GM21526 (cell line): ENCODE data around the gene CFAP410.
"Not testable (repeated sequence)": the region's sequence is repeated elsewhere in the genome, so short reads cannot be mapped to it uniquely, and the experiment has no call there.

Source experiments
- ATAC-seq: cut with Tn5 transposase; IDR thresholded peaks from one replicate; pipeline ENCODE4 v1.9.1; 2021; ENCODE audit warnings: moderate library complexity; ENCODE audit not compliant: unreplicated experiment, low FRiP score

Gene CFAP410

DNA sequence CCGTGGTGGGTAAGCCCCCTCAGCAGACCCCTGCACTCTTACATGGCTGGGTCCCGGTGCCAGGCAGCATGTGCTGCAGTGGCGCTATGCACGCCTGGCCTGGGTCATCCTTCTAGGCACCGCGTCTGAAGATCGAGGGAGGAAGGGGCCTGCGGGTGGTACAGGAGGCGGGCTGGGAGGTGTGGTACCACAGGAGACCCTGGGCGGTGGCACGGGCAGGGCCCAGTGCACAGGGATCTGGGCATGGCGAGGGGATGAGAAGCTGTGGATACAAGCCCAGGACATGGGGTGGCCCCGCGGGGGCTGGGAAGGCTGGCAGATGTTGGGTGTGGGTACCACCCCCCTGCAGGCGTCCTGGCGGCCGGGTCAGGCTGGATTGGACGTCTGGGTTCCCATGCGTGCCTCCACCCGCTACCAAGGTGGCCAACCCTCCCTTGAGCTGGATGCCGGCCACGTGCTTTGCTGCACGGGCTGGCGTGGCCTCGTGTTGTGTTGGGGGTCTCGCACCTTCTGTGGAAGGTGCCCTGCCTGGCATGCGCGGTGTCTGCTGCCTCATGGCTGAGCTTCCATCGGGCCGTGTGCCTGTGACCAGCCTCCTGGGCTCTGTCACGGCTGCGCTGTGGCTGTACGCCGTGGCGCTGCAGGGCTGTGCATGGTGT is 19.7 kb downstream of the CFAP410 start:
- no peak for ATAC-seq

DNA sequence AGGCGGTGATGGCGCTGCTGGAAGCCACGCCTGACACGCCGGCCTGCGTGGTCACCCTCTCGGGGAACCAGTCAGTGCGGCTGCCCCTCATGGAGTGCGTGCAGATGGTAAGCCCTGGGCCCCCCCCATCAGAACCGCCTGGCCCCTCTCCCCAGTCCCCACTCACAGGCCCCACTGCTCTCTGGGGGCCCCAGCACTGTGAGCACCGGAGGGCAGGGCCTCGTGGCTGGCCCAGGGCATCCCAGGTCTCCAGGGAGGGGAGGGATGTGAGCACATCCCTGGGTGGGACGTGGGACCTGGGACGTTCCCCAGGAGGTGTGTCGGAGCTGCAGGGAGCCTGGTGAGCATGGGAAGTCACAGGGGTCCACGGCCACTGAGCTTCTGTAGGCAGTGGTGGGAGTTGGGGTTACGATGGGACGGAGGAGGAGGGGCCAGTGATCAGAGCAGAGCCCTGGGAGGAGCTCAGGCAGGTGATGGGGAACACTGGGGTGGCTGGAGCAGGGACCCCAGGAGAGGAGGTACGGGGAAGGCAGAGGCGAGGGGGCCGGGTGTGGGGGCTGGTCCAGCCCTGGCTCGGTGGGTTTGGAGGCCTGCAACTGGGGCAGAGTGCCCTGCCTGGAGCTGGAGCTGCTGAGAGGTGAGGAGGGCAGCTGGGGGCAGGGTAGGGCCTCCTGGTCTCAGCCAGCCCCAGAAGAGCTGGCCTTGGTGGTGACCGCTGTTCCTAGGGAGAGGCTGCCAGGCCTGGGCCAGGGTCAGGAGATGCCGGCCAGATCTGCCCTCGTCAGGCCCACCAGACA is 20.5 kb downstream of the CFAP410 start:
- no peak for ATAC-seq

DNA sequence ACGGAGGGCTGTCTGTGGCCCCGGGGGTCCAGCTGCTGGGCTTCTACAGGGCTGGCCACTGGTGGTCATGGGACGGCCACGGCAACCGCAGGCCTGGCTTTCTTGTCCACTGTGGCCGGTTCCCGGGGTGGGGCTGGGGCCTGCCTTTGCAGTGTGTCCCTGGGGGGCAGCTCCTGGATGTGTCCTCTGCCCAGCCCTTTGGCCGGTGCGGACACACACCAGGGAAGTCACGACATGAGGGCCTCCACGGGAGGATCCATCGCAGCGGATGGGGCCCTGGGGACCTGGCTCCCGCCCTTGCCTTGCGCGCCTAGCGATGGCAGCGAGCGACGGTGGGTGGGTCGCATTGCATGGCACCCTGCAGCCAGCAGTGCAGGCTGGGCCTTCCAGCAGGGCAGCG is 21.3 kb downstream of the CFAP410 start:
- ATAC-seq = no peak

DNA sequence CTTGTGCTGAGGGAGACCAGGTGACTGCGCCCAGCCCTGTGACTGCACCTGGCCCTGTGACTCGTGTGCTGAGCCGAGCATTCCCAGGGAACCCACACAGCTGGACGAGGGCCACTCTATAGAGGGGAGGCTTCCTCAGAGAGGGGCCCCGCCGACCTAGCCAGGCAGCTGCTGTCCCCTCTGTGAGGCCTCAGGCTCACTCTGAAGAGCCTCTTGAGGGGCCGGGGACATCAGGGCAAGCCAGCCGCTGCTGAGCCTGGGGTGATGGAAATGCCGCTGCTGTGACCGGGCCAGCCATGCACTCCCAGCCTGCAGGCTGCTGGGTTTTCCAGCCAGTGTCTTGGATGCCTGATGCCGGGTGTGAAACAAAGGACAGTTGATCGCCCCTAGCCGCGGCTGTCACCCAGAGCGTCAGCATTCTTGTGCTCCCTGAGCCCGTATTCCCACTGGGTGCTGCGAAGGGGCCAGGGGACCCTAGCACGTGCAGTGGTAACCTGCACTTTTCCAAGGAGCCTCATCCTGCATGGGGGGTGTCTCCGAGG is 21.9 kb downstream of the CFAP410 start:
- ATAC-seq = no peak

DNA sequence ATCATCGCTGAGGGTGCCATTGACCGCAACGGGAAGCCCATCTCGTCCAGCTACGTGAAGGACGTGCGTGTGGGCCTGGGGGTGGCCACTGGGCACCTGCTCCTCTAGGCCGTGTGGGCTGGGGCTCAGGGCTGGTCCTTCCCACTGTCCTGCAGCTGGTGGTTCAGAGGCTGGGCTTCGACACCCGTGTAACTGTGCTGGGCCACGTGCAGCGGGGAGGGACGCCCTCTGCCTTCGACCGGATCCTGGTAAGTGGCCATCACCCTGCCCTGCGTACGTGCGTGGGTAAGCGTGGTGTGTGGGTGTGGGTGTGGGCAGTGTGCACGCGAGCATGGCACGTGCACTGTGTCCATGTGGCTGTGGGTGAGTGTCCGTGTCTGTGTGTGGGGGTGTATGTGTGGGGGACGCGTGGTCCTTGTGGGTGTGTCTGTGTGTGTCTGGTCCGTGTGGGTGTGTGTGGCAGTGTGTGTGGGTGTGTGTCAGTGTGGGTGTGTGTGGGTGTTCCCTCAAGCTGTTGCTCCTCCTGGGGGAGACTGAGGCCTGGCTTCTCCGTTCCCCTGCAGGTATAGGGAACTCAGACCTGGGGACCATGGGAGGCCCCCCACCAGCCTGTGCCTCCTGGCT is 22.8 kb downstream of the CFAP410 start:
- ATAC-seq = no peak

DNA sequence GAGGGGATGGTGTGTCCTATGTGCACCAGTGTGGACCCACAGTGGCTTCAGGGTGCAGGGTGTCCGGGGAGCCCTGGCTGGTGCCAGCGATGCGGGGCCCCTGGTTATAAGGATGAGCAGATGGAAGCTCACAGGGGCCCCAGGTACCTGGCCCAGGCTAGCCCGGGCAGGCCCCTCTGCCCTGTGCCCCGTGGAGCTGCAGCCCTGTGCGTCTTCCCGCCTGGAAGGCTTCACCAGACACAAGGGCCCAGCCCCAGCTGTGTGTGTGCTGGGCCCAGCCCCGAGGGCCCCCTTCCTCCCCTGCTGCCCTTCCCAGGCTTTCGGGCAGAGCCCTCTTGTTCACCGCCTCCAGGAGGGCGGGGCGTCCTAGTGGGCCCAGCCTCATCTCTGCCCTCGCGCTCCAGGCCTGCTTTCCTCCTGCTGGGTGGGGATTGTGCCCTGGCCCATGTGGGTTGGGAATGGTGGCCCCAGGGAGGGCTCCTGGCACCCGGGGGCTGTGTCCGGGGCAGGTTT is 23.4 kb downstream of the CFAP410 start:
- no peak for ATAC-seq

DNA sequence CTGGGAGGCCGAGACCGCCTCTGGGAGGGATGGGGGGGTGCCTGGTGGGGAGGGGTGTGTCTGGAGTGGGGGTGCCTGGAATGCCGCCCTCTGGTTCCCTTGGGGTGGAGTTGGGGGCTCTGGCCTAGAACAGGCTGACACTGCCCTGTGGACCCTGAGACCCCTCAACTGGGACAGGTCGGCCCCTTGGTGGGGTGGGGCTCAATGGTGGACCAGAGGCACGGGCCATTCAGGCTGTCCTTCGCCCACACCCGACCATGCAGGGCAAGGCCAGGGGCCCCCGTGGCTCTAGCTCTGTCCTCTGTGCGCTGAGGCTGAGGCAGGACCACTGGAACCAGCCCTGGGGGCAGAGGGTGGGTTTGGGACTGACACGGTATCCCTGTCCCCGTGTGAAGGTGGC is 24.6 kb downstream of the CFAP410 start:
- ATAC-seq = no peak

DNA sequence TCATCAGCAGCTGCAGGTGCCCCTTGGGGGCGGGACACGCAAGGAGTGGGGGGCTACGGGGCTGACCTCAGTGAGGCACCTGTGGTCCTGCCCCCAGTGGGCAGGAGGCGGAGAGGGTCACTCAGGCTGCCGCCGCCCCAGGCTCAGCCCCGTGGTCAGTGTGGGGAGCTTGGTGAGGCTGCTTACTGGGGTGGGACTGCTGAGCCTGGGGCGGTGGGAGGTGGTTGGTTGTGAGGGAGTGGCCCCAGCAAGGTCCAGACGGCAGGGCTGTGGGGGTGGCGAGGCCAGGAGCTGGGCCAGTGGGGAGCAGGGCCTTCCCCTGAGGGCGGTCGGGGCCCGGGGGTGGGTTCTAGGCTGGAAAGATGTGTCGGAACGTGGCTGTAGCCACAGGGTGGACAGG is 25.1 kb downstream of the CFAP410 start:
- ATAC-seq = no peak

DNA sequence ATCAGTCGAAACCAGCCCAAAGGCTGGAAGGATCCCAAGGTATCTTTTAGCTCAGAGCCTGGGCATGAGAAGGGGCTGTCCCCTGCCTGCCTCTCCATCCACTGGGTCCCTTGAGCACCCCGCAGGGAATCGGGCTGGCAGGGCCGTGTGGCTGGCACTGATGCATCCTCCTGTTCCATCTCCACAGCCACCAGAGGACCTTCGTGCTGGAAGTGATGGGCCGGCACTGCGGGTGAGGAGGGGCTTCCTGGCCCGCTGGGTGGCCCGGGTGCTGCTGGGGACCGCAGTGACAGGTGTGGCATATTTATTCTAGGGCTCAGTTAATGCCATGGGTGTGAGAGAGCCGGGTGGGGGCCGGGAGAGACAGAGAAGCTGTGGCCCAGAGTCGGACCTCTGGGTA is 25.7 kb downstream of the CFAP410 start:
- ATAC-seq = no peak

DNA sequence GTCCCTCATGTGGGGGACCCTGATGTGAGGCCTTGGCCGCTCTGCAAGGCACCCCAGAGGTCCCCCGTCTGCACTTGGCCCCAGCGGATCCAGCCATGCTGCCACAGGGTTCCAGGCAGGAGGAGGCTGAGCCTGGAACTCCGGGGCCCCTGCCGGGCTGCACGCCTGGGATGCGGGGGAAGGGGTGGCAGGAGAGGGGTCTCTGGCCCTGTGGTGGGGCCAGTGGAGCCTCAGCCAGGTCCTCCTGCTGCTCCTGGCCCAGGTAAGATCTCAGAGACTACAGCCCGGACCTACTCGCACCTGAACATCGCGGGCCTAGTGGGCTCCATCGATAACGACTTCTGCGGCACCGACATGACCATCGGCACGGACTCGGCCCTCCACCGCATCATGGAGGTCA is 26.5 kb downstream of the CFAP410 start:
- ATAC-seq = no peak

DNA sequence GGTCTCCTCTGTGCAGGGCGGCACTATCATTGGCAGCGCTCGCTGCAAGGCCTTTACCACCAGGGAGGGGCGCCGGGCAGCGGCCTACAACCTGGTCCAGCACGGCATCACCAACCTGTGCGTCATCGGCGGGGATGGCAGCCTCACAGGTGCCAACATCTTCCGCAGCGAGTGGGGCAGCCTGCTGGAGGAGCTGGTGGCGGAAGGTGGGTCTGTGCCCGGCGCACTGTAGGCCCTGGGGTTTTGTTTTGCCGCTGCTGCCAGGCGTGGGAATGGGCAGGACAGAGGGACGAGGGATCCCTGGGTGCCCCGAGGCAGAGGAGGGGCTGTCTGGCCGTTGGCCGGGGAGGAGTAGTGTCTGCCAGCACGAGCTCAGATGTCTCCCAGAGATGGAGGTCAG is 27.1 kb downstream of the CFAP410 start:
- no peak for ATAC-seq

DNA sequence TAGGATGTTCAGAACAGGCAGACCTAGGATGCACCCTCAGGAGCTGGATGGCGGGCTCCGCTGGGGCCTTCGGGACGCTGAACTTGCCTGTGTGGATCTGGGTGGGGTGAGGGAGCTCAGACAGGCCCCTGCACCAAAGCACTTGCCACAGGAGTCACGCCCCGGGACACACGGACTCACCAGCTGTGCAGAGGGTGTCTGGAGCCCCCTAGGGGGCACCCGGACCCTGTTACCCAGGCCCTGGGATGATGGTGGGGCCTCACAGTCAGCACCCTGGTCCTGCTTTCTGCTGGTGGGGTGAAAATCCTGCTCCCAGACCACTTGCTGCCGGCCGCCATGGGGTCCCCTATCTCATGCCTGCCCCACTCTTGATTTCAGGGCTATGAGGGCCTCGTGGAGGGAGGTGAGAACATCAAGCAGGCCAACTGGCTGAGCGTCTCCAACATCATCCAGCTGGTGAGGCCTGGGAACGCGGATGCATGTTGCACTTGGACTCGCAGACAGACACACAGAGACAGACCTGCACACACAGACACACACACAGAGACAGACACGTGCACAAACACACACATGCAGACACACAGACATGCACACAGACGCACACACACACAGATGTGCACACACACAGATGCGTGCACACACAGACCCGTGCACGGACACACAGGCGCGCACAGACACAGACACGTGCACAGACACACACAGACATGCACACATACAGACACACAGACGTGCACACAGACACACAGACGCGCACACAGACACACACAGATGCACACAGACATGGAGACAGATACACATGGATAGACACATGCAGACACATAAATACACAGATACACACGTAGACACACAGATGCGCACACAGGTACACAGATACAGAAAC is 28.3 kb downstream of the CFAP410 start:
- no peak for ATAC-seq

DNA sequence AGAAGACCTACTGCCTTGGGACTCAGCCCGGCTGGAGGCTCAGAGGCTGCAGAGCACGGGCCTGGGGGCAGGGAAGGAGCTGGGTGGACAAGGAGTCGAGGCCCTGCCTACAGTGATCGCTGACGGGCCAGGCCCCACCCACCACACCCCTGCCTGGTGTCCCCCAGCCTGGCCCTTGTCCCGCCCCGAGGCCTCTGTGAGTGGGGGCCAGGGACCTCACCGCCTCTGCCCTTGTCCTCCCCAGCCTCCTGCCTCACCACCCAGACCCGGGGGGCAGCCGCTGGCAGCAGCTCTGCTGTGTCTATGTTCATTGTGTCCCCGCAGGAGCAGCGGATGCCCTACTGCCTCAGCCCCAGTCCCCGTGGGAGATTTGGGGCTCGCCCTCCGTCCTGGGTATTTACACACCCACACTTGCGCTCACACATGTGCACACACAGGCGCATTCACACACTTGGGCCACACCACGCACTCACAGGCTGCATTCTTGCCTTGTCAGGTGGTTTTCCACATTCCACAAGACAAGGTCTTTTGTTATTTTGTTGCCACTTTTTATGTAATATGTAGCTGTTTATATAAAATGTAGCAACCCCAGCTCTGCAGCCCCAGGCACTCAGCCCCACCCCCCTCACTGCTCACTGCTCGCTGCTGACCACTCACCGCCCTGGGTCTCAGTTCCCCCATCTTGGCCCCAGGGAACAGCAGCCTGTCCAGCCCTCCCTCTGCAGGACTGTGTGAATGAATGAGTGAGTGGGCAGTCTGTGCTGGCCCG is 32.1 kb downstream of the CFAP410 start:
- no peak for ATAC-seq

DNA sequence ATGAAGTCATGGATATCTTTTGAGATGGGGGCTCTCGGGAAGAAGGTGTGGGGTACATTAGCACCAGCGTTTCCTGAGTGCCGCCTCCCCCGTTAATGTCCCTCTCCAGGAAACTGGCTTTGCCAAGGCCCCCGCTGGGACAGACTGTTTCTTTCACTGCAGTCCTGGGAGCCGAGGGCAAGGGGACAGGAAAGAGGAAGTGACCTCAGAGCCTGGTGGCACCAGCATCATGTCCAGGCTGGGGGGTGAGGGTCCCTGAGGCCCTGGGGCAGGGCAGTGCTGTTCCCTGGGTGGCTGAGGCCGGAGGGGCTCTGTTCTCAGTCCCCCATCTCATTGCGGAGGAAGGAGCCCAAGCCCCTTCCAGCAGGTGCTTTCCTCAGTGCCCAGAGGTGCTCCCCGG is 33.5 kb downstream of the CFAP410 start:
- ATAC-seq = no peak

DNA sequence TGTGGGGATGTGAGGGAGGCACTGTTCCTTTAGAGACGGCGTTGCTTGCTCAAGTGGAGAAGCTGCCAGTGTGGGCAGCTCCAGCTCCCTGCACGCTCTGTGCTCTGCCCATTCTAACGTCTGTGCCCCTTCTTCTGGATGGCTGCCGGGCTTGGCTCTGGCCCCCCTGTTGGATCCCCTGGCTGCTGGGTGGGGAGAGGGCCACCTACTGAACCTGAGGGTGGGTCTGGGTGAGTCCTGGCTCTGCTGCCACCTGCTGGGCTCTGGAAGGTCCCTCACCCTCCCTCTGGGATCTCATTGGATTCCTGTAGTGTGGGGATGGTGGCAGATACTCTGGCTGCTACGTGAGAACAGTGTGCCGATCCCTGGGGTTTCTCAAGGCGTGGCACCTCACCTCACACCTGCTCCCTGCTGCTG is 34.3 kb downstream of the CFAP410 start:
- ATAC-seq = no peak

DNA sequence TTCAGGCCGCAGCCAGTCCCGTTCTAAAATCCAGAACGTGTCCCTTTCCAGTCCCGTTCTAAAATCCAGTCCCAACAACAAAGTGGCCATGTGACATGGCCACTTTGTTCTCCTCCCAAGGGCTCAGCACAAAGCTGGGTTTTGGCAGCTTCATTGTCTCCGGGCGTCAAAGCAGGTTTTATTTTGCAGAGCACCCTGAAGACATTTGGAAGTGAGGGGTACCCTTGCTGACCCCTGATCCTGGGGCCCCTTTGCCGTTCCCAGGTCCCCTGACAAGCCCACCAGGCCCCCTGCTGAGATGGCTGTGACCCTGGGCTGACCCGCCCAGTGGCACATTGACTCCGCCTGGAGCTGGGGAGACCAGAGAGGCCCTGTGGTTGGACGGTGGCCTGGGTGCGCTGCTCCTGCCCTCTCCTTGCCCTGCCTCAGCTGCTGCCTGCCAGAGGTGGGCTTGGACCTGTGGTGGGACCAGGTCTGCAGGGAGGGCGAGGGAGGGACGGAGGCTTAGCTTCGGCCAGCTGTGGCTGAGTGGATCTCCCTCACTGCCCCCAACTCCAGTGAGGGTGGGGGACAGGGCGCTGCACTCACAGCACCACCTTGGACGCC is 35.1 kb downstream of the CFAP410 start:
- no peak for ATAC-seq

DNA sequence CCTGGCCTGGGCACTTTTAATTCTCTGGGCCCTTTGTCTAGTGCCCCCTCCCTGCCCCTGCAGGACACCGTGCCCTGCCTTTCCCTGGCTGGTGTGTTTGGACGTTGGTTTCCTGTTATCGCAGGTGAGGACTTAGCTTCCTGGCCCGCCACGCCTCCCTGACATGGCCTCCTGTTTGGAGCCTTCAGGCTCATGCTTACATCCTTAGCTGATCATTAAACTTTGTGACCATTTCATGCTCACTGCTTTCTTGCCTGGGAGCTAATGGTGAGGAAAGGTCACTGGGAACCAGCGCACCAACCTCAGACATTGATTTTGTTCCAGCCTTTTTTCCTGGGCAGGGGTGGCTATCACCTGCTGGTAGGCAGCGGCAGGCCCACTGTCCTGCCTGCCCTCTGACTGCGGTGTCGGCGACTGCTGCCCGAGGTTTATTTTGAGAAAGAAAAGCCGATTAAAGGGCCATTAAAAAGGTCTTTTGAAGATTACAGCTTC is 35.7 kb downstream of the CFAP410 start:
- no peak for ATAC-seq

DNA sequence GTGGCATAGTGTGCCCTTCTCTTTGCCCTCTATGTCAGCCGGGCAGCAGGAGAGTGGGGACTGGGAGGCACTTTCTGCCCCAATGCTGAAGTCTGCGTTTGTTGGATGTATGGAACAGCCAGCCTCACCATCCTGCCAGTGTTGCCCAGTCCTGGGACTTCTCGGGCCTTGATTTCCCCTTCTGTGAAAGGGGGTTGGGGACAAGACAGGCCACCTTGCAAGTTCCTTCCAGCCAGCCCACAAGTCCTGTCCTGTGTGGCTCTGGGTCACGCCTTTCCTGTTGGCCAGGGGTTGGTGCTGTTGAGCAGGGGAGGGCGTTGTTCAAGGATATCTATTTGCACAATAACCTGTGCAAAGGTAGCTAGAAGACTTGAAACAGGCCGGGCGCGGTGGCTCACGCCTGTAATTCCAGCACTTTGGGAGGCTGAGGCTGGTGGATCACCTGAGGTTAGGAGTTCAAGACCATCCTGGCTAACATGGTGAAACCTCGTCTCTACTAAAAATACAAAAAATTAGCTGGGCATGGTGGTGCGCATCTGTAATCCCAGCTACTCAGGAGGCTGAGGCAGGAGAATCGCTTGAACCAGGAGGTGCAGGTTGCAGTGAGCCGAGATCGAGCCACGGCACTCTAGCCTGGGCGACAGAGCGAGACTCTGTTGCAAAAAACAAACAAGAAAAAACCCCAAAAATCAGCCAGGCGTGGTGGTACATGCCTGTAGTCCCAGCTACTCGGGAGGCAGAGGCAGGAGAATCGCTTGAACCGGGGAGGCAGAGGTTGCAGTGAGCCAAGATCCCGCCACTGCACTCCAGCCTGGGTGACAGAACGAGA is 36.4 kb downstream of the CFAP410 start:
- not testable (repeated sequence) for ATAC-seq
